HG02943 (cell line): Measurements from ENCODE around the gene KCNMB2.

Experiments used
- ATAC-seq: cut with Tn5 transposase; IDR thresholded peaks from one replicate; pipeline ENCODE4 v1.9.1; 2021; ENCODE audit warnings: mild to moderate bottlenecking, low read depth, moderate library complexity; ENCODE audit not compliant: unreplicated experiment

Gene KCNMB2

GRCh38 chr3:178567611-178568010, 31.4 kb downstream of the KCNMB2 start:
- no peak for ATAC-seq

GRCh38 chr3:178568155-178568731, 32.0 kb downstream of the KCNMB2 start:
- ATAC-seq: no peak

- ATAC-seq: no peak
Measured at GRCh38 chr3:178568911-178569310, 32.7 kb downstream of the KCNMB2 start.

- no peak for ATAC-seq
Measured at GRCh38 chr3:178569826-178570225, 33.6 kb downstream of the KCNMB2 start.

GRCh38 chr3:178583963-178584575, 47.8 kb downstream of the KCNMB2 start:
- no peak for ATAC-seq

- no peak for ATAC-seq
Measured at GRCh38 chr3:178584722-178585380, 48.6 kb downstream of the KCNMB2 start.

- no peak for ATAC-seq
Measured at GRCh38 chr3:178585454-178585853, 49.2 kb downstream of the KCNMB2 start.

- no peak for ATAC-seq
Measured at GRCh38 chr3:178586076-178586475, 49.8 kb downstream of the KCNMB2 start.

GRCh38 chr3:178588628-178589027, 52.4 kb downstream of the KCNMB2 start:
- no peak for ATAC-seq

- no peak for ATAC-seq
Measured at GRCh38 chr3:178593786-178594185, 57.5 kb downstream of the KCNMB2 start.

- ATAC-seq: no peak
Measured at GRCh38 chr3:178597371-178597770, 61.1 kb downstream of the KCNMB2 start.

GRCh38 chr3:178602856-178603255, 66.6 kb downstream of the KCNMB2 start:
- ATAC-seq: no peak

- no peak for ATAC-seq
Measured at GRCh38 chr3:178603735-178604134, 67.5 kb downstream of the KCNMB2 start.

GRCh38 chr3:178618197-178618596, 82.0 kb downstream of the KCNMB2 start:
- no peak for ATAC-seq

GRCh38 chr3:178618896-178619295, 82.7 kb downstream of the KCNMB2 start:
- ATAC-seq: no peak

GRCh38 chr3:178623666-178624255, 87.5 kb downstream of the KCNMB2 start:
- ATAC-seq: no peak

- no peak for ATAC-seq
Measured at GRCh38 chr3:178624276-178624675, 88.0 kb downstream of the KCNMB2 start.

GRCh38 chr3:178625053-178625600, 88.9 kb downstream of the KCNMB2 start:
- no peak for ATAC-seq

- no peak for ATAC-seq
Measured at GRCh38 chr3:178628037-178628436, 91.8 kb downstream of the KCNMB2 start.

- ATAC-seq: no peak
Measured at GRCh38 chr3:178629430-178630178, 93.4 kb downstream of the KCNMB2 start.

- ATAC-seq: no peak
Measured at GRCh38 chr3:178631950-178632349, 95.7 kb downstream of the KCNMB2 start.
